GM12878 (cell line): ENCODE results near the gene ATG12.

Experiments
- BRCA1 ChIP-seq: IDR thresholded peaks from 2 replicates; pipeline ENCODE4 v1.6.1; 2011; ENCODE audit warnings: low read depth, low read length, improper control_type of control experiment
- CBFB ChIP-seq: IDR thresholded peaks from 2 replicates; pipeline ENCODE4 v1.6.1; 2016; ENCODE audit warnings: antibody characterized with exemption, low read depth
- HDAC2 ChIP-seq: fragments of 200-600 bp; sonication (generic); IDR thresholded peaks from 2 replicates; pipeline ENCODE4 v1.6.1; 2017
- NFXL1 ChIP-seq: fragments of 450-650 bp; IDR thresholded peaks from 2 replicates; pipeline ENCODE4 v1.6.1; 2017; ENCODE audit warnings: antibody characterized with exemption, mild to moderate bottlenecking, borderline replicate concordance
- PAX5 ChIP-seq: IDR thresholded peaks from 2 replicates; pipeline ENCODE4 v1.6.1; 2011; ENCODE audit warnings: low read depth, low read length, borderline replicate concordance
- SMAD1 ChIP-seq: fragments of 450-650 bp; IDR thresholded peaks from 2 replicates; pipeline ENCODE4 v1.6.1; 2018; ENCODE audit warnings: mild to moderate bottlenecking, low read depth; ENCODE audit not compliant: partially characterized antibody
- STAT1 ChIP-seq: fragments of 450-650 bp; conservative IDR thresholded peaks from 2 replicates; pipeline ENCODE4 v1.6.1; 2014; ENCODE audit warnings: antibody characterized with exemption, mild to moderate bottlenecking
- TAF1 ChIP-seq: IDR thresholded peaks from 2 replicates; pipeline ENCODE4 v1.6.1; 2011; ENCODE audit warnings: mild to moderate bottlenecking, low read depth, low read length, borderline replicate concordance
- TF ChIP-seq, protein P1 (sequence below), 3 experiments: IDR thresholded peaks in 2 of 3; conservative IDR thresholded peaks in 1 of 3; 2 replicates each; pipeline ENCODE4 v1.5.1; 2011; ENCODE audit warnings: low read depth in 3 of 3, low read length in 3 of 3, mild to moderate bottlenecking in 3 of 3, control low read depth in 2 of 3, moderate library complexity in 2 of 3, inconsistent platforms in 1 of 3, mixed read lengths in 1 of 3; ENCODE audit not compliant: control insufficient read depth in 2 of 3, insufficient read depth in 1 of 3; ENCODE audit errors: extremely low read depth in 1 of 3
- TF ChIP-seq, protein P2 (sequence below): IDR thresholded peaks from 2 replicates; pipeline ENCODE4 v1.6.1; 2012; ENCODE audit warnings: low read depth, low read length, improper control_type of control experiment

DNA sequence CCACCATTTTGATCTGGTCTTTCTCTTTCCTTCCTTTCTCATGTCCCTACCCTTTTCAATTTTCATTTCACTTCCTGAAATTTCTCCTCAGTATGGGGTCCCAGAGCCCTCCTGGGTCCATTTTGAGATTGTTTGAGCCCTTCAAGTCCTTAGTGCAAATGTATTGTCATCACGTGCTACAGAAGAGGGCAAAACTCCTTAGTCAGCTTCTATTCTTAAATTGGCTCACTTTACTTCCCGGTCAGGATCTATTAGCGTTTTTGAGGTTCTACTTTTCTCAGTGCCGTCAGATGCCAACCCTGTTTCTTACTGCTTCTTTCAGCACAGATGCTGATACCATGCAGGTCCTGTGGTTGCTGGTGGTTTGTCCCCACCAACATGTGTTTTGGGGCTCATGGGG lies 5.9 kb downstream of the ATG12 start:
- TF ChIP-seq HDAC2 (no peak), STAT1 (no peak), SMAD1 (no peak), PAX5 (no peak), NFXL1 (no peak), BRCA1 (no peak), TAF1 (no peak), CBFB (no peak)
- TF ChIP-seq, protein P1, sequence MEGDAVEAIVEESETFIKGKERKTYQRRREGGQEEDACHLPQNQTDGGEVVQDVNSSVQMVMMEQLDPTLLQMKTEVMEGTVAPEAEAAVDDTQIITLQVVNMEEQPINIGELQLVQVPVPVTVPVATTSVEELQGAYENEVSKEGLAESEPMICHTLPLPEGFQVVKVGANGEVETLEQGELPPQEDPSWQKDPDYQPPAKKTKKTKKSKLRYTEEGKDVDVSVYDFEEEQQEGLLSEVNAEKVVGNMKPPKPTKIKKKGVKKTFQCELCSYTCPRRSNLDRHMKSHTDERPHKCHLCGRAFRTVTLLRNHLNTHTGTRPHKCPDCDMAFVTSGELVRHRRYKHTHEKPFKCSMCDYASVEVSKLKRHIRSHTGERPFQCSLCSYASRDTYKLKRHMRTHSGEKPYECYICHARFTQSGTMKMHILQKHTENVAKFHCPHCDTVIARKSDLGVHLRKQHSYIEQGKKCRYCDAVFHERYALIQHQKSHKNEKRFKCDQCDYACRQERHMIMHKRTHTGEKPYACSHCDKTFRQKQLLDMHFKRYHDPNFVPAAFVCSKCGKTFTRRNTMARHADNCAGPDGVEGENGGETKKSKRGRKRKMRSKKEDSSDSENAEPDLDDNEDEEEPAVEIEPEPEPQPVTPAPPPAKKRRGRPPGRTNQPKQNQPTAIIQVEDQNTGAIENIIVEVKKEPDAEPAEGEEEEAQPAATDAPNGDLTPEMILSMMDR (IDR thresholded peaks at IDR 0.05 in 2 of 3, conservative IDR thresholded peaks at IDR 0.05 in 1 of 3; ENCODE audit: control insufficient read depth in 2 of 3, extremely low read depth in 1 of 3, insufficient read depth in 1 of 3, low read depth in 3 of 3, low read length in 3 of 3) = no peak
- TF ChIP-seq, protein P2, sequence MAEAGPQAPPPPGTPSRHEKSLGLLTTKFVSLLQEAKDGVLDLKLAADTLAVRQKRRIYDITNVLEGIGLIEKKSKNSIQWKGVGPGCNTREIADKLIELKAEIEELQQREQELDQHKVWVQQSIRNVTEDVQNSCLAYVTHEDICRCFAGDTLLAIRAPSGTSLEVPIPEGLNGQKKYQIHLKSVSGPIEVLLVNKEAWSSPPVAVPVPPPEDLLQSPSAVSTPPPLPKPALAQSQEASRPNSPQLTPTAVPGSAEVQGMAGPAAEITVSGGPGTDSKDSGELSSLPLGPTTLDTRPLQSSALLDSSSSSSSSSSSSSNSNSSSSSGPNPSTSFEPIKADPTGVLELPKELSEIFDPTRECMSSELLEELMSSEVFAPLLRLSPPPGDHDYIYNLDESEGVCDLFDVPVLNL = no peak
